Measurements from ENCODE around the gene ARFGAP2. TPM values are rescaled to one million over a fixed set of nuclear protein-coding genes. Genes with fewer than 3 reads are reported as not detected.

Gene ARFGAP2
- total RNA-seq, 2 experiments from 2014 or later: 70.1 to 71.7 TPM

DNA sequence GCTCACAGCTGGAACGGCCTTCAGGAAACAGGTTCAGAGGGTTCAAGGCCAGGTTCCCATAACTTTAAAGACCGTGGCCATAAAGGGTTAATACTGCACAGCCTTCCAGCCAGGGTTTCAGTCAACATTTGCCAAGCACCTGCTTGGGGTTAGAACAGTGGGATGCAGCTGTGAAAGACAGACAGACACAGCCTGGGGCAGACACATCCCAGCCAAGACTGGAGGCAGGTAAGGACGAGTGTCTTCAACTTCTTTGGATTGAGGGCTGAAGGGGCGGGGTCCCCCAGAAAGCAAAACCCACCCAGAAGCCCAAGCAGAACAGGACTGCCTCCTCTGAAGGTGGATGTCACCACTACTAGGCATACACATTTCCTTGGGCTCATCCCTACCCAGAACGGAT is 14.3 kb downstream of the ARFGAP2 start:
- Mint-ChIP-seq H3K27ac (no peak overlapping the region), H3K36me3 (ENCODE audit: low read depth) (peaks cover 12% of the 10 kb centered on the region), H3K27me3 (no peaks in the 10 kb centered on the region), H3K4me1 (ENCODE audit: low read depth) (no peaks in the 10 kb centered on the region), H3K4me3 (no peak overlapping the region), H3K9me3 (no peaks in the 10 kb centered on the region)
- intact Hi-C loops (cut with micrococcal nuclease): no loop called here
- ChIA-PET CTCF (interaction anchor here (0.7 to 3.6 kb wide), 15 partner anchors 9 to 336 kb away, joined by 3 to 21 read pairs (median 4); no protein-coding TSS in a partner anchor), POLR2A (interaction anchor here (1.1 to 2.6 kb wide), 3 partner anchors 10 to 40 kb away, joined by 4 to 20 read pairs (median 6); no protein-coding TSS in a partner anchor)
- ATAC-seq (no peak), DNase-seq (no peak)
- TF ChIP-seq, protein P1, sequence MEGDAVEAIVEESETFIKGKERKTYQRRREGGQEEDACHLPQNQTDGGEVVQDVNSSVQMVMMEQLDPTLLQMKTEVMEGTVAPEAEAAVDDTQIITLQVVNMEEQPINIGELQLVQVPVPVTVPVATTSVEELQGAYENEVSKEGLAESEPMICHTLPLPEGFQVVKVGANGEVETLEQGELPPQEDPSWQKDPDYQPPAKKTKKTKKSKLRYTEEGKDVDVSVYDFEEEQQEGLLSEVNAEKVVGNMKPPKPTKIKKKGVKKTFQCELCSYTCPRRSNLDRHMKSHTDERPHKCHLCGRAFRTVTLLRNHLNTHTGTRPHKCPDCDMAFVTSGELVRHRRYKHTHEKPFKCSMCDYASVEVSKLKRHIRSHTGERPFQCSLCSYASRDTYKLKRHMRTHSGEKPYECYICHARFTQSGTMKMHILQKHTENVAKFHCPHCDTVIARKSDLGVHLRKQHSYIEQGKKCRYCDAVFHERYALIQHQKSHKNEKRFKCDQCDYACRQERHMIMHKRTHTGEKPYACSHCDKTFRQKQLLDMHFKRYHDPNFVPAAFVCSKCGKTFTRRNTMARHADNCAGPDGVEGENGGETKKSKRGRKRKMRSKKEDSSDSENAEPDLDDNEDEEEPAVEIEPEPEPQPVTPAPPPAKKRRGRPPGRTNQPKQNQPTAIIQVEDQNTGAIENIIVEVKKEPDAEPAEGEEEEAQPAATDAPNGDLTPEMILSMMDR (IDR thresholded peaks at IDR 0.05): no peak

DNA sequence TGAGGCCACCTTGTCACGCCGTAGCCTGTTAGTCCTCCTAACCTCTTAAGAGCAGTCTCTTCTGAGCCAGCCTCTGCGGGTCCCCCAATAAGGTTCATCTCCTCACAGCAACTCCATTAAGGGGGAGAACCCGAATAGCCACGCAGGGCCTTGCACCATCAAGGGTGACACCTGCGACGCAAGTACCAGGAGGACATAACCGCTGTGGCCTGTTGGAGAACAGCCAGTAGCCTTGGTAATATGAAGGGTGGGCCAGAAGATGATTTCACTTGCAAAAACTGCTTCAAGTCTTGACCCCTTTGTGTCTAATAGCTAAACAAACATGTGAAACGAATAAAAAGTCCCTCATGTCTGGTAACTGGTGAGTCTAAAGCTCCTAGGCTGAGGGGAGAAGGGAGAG is 14.8 kb downstream of the ARFGAP2 start:
- ChIA-PET CTCF (interaction anchor here (0.8 to 3.6 kb wide), 13 partner anchors 9 to 478 kb away, joined by 3 to 21 read pairs (median 4); no protein-coding TSS in a partner anchor), POLR2A (interaction anchor here (0.6 to 2.6 kb wide), 2 partner anchors 11 to 406 kb away, joined by 5 to 20 read pairs; no protein-coding TSS in a partner anchor)
- Mint-ChIP-seq H3K27ac (no peak overlapping the region), H3K4me3 (no peak overlapping the region), H3K36me3 (ENCODE audit: low read depth) (peaks cover 12% of the 10 kb centered on the region), H3K27me3 (no peaks in the 10 kb centered on the region), H3K9me3 (no peaks in the 10 kb centered on the region), H3K4me1 (ENCODE audit: low read depth) (no peaks in the 10 kb centered on the region)
- intact Hi-C loops (cut with micrococcal nuclease): no loop called here
- TF ChIP-seq, protein P1 (IDR thresholded peaks at IDR 0.05): no peak
- ATAC-seq: no peak
- DNase-seq: no peak

DNA sequence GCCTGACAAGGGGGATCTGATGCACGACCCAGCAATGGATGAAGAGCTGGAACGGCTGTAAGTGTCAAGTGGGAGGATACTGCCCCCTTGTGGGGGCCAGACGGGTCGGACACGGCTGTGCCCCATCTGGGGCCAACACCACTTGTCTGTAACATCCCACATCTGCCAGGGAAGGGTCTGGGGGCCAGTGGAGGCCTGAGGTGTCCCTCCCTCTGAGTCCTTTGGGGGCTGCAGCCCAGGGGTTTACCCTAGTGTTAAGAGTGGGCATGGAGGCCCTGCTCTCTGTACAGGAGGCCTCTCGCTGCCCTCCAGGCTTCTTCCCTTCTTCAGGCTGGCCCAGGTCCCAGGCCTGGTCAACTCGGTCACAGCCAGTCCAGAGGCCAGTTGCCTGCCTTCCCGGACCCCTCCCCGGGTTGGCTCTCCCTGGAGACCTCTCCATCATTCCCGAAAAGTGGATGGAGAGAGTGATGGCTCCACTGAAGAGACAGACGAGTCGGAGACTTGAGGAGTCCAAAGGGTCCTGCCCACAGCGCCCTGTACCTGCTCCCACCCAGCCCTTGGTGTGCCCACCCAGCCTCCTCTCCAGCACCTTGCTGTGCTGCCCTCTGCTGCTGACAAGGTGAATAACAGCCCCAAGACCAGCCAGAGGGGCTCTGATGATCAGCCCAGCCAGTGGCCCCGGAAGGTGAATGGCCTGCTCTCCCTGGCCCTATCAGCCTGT is 15.4 kb downstream of the ARFGAP2 start:
- CTCF ChIA-PET: interaction anchor here (0.6 to 3.6 kb wide), 16 partner anchors 9 to 477 kb away, joined by 3 to 21 read pairs (median 4); partner anchors contain the start of genes ACP2, CKAP5 and LRP4
- TF ChIP-seq, protein P1 (IDR thresholded peaks at IDR 0.05): peak; percentile 81
- DNase-seq: peak; percentile 74
- ATAC-seq: peak; percentile 86
- intact Hi-C loops (cut with micrococcal nuclease): no loop called here
- Mint-ChIP-seq H3K36me3 (ENCODE audit: low read depth) (peaks cover 8% of the 10 kb centered on the region), H3K27ac (no peak overlapping the region), H3K9me3 (no peaks in the 10 kb centered on the region), H3K4me1 (ENCODE audit: low read depth) (no peaks in the 10 kb centered on the region), H3K4me3 (no peak overlapping the region), H3K27me3 (no peaks in the 10 kb centered on the region)
- POLR2A ChIA-PET: interaction anchor here (0.6 to 2.6 kb wide), 2 partner anchors 11 to 406 kb away, joined by 5 to 20 read pairs; no protein-coding TSS in a partner anchor

DNA sequence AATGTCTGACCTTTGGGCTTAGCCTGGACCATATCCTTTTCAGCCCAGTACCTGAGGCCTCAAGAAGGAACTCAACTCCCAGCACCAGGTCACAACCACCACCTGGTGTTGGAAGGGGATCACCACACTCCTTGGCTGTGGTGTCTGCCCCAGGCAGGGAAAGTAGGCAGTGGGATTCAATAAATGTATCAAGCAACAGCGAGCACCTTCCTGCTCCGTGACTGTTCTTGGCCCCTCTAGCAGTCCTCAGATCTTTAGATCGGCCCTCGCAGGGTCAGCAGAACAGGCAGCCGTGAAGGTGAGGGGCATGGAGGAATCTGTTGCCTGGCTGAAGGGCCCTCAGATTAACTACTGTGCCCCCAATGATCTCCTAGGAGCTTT is 15.9 kb downstream of the ARFGAP2 start:
- Mint-ChIP-seq H3K36me3 (ENCODE audit: low read depth) (peaks cover 8% of the 10 kb centered on the region), H3K9me3 (no peaks in the 10 kb centered on the region)
- intact Hi-C loops (cut with micrococcal nuclease): no loop called here

More for the DNA sequence above, 15.9 kb downstream of the ARFGAP2 start:
- Mint-ChIP-seq H3K4me3 (no peak overlapping the region), H3K27ac (no peak overlapping the region), H3K4me1 (ENCODE audit: low read depth) (peaks cover under 1% of the 10 kb centered on the region), H3K27me3 (no peaks in the 10 kb centered on the region)
- CTCF ChIA-PET: interaction anchor here (0.6 to 3.6 kb wide), 9 partner anchors 8 to 314 kb away, joined by 3 to 21 read pairs (median 4); partner anchors contain the start of genes ACP2, CKAP5 and LRP4
- DNase-seq (no peak), ATAC-seq (peak; percentile 10)
- TF ChIP-seq, protein P1 (IDR thresholded peaks at IDR 0.05): no peak
- POLR2A ChIA-PET: no interaction called here

All from activated CD8-positive, alpha-beta T cell treated with anti-CD3 and anti-CD28 coated beads for 36 hours (primary cell).